H1 (cell line): ENCODE data around the gene VRK2. TPM values are rescaled to one million over a fixed set of nuclear protein-coding genes. Genes with fewer than 3 reads are reported as not detected.

Experiments used
- CTCF ChIA-PET: fragments of 300-600 bp; sonication (Branson Sonifier 250); formaldehyde crosslinking; loops from one replicate; lab custom pipeline; 2021; ENCODE audit not compliant: partially characterized antibody; lab: Charles Lee
- POLR2A ChIA-PET: fragments of 300-600 bp; sonication (Branson Sonifier 250); formaldehyde crosslinking; loops from one replicate; lab custom pipeline; 2021; ENCODE audit warnings: inconsistent platforms; ENCODE audit not compliant: partially characterized antibody; lab: Charles Lee
- DNase-seq, 2 experiments: peaks; one replicate each; pipeline versions ENCODE4 v3.0.0 to v3.0.0-alpha.2; 2010 to 2022; ENCODE audit warnings: low spot score in 2 of 2, low read depth in 1 of 2, mixed read lengths in 1 of 2
- FAIRE-seq: peaks from 2 replicates; lab custom pipeline; 2011; peaks lifted over from hg19 to GRCh38; lab: Jason Lieb, UNC
- H2AFZ ChIP-seq: 2 replicates; pipeline ENCODE4 v1.8.1; 2012; ENCODE audit warnings: low read length, inconsistent platforms
- H2AK5ac ChIP-seq: 2 replicates; pipeline ENCODE4 v1.6.1; 2013; ENCODE audit warnings: low read depth, low read length
- H2BK120ac ChIP-seq: replicated peaks from 2 replicates; pipeline ENCODE3; 2013; ENCODE audit warnings: low read depth, low read length, inconsistent platforms
- H2BK12ac ChIP-seq: 2 replicates; pipeline ENCODE4 v1.6.1; 2013; ENCODE audit warnings: low read depth, low read length
- H2BK15ac ChIP-seq: 2 replicates; pipeline ENCODE4 v1.6.1; 2013; ENCODE audit warnings: low read length
- H2BK20ac ChIP-seq: 2 replicates; pipeline ENCODE4 v1.6.1; 2013; ENCODE audit warnings: low read length
- H2BK5ac ChIP-seq: 2 replicates; pipeline ENCODE4 v1.6.1; 2013; ENCODE audit warnings: low read depth, low read length
- H3K14ac ChIP-seq: 2 replicates; pipeline ENCODE4 v1.6.1; 2013; ENCODE audit warnings: inconsistent platforms; ENCODE audit not compliant: insufficient read length
- H3K18ac ChIP-seq: 2 replicates; pipeline ENCODE4 v1.6.1; 2013; ENCODE audit warnings: low read length; ENCODE audit errors: extremely low read depth
- H3K23ac ChIP-seq: 2 replicates; pipeline ENCODE4 v1.6.1; 2013; ENCODE audit warnings: inconsistent platforms; ENCODE audit not compliant: insufficient read length
- H3K23me2 ChIP-seq: 2 replicates; pipeline ENCODE4 v1.6.1; 2013; ENCODE audit warnings: low read depth, low read length
- H3K27ac ChIP-seq: 2 replicates; pipeline ENCODE4 v1.6.1; 2011; ENCODE audit warnings: low read depth, low read length, inconsistent platforms
- H3K27me3 ChIP-seq, 4 experiments: replicated peaks in 1 of 4; 1 replicate in 1 of 4; 2 replicates in 3 of 4; pipeline versions ENCODE4 v1.6.1 to v1.8.1; 2011 to 2013; ENCODE audit warnings: low read length in 3 of 4, mild to moderate bottlenecking in 3 of 4, inconsistent platforms in 2 of 4, mixed read lengths in 2 of 4, moderate library complexity in 1 of 4; ENCODE audit not compliant: control insufficient read depth in 3 of 4, insufficient read depth in 3 of 4; ENCODE audit errors: extremely low read depth in 1 of 4
- H3K36me3 ChIP-seq, 4 experiments: 2 replicates each; pipeline versions ENCODE4 v1.6.1 to v1.8.1; 2011 to 2013; ENCODE audit warnings: mild to moderate bottlenecking in 4 of 4, low read length in 3 of 4, moderate library complexity in 2 of 4, control low read depth in 1 of 4, inconsistent platforms in 1 of 4; ENCODE audit not compliant: insufficient read depth in 4 of 4, control insufficient read depth in 2 of 4
- H3K4ac ChIP-seq: replicated peaks from 2 replicates; pipeline ENCODE3; 2013; ENCODE audit warnings: low read length, low read depth, mixed read lengths, inconsistent platforms; ENCODE audit not compliant: insufficient read length
- H3K4me1 ChIP-seq, 4 experiments: replicated peaks in 1 of 4; 1 replicate in 1 of 4; 2 replicates in 3 of 4; pipeline versions ENCODE4 v1.6.1 to v1.8.1; 2011 to 2013; ENCODE audit warnings: low read length in 3 of 4, inconsistent platforms in 2 of 4, mixed read lengths in 1 of 4; ENCODE audit not compliant: insufficient read depth in 4 of 4, control insufficient read depth in 3 of 4
- H3K4me2 ChIP-seq, 2 experiments: 2 replicates each; pipeline versions ENCODE4 v1.6.1 to v1.8.1; 2011 to 2013; ENCODE audit warnings: low read depth in 2 of 2, low read length in 2 of 2, control low read depth in 1 of 2, inconsistent platforms in 1 of 2, mild to moderate bottlenecking in 1 of 2; ENCODE audit not compliant: insufficient read depth in 1 of 2
- H3K4me3 ChIP-seq, 4 experiments: fragments of 200-600, 300-600 bp in 1 of 4; sonication (generic), shearing (Covaris generic), sonication (Bioruptor Twin) in 1 of 4; 2 replicates each; pipeline versions ENCODE4 v1.5.1 to v1.8.1; 2011 to 2016; ENCODE audit warnings: low read length in 4 of 4, low read depth in 3 of 4, control low read depth in 2 of 4, inconsistent platforms in 2 of 4, mild to moderate bottlenecking in 2 of 4, mixed read lengths in 1 of 4, moderate library complexity in 1 of 4; ENCODE audit not compliant: insufficient read depth in 2 of 4; ENCODE audit errors: extremely low read depth in 1 of 4
- H3K56ac ChIP-seq: replicated peaks from 2 replicates; pipeline ENCODE3; 2013; ENCODE audit warnings: low read depth, mild to moderate bottlenecking, mixed read lengths, low read length, inconsistent platforms; ENCODE audit not compliant: insufficient read length
- H3K79me1 ChIP-seq: 2 replicates; pipeline ENCODE4 v1.6.1; 2013; ENCODE audit warnings: low read depth, low read length, control low read depth
- H3K79me2 ChIP-seq, 2 experiments: 2 replicates each; pipeline versions ENCODE4 v1.6.1 to v1.8.1; 2012 to 2013; ENCODE audit warnings: low read length in 2 of 2, mild to moderate bottlenecking in 2 of 2, inconsistent platforms in 1 of 2; ENCODE audit not compliant: insufficient read depth in 2 of 2, control insufficient read depth in 1 of 2
- H3K9ac ChIP-seq, 4 experiments: replicated peaks in 1 of 4; 1 replicate in 1 of 4; 2 replicates in 3 of 4; pipeline versions ENCODE4 v1.6.1 to v1.8.1; 2011 to 2013; ENCODE audit warnings: low read depth in 3 of 4, low read length in 3 of 4, control low read depth in 2 of 4, mild to moderate bottlenecking in 2 of 4, moderate library complexity in 2 of 4, inconsistent platforms in 1 of 4; ENCODE audit errors: extremely low read depth in 1 of 4
- H3K9me3 ChIP-seq, 2 experiments: 2 replicates each; pipeline versions ENCODE4 v1.6.1 to v1.8.1; 2012 to 2013; ENCODE audit warnings: mild to moderate bottlenecking in 2 of 2, moderate library complexity in 2 of 2, control low read depth in 1 of 2, inconsistent platforms in 1 of 2, low read depth in 1 of 2, low read length in 1 of 2, mixed read lengths in 1 of 2; ENCODE audit not compliant: insufficient read depth in 2 of 2
- H4K20me1 ChIP-seq, 2 experiments: replicated peaks in 1 of 2; 2 replicates each; pipeline versions ENCODE3 to v1.8.1; 2011 to 2013; ENCODE audit warnings: inconsistent platforms in 2 of 2, low read length in 2 of 2, mild to moderate bottlenecking in 1 of 2; ENCODE audit not compliant: insufficient read depth in 2 of 2, control insufficient read depth in 1 of 2
- H4K5ac ChIP-seq: 2 replicates; pipeline ENCODE4 v1.6.1; 2013; ENCODE audit warnings: low read length, low read depth, mixed read lengths, inconsistent platforms; ENCODE audit not compliant: insufficient read length
- H4K8ac ChIP-seq: 2 replicates; pipeline ENCODE4 v1.8.0; 2013; ENCODE audit warnings: mild to moderate bottlenecking, moderate library complexity, low read length, inconsistent platforms; ENCODE audit not compliant: insufficient read depth; ENCODE audit errors: extremely low read depth
- H4K91ac ChIP-seq: replicated peaks from 2 replicates; pipeline ENCODE3; 2013; ENCODE audit warnings: low read length, mixed read lengths, inconsistent platforms; ENCODE audit not compliant: insufficient read length
- CREB1 ChIP-seq: IDR thresholded peaks from 2 replicates; pipeline ENCODE4 v1.6.1; 2012; ENCODE audit warnings: inconsistent platforms
- TEAD4 ChIP-seq: IDR thresholded peaks from 2 replicates; pipeline ENCODE4 v1.6.1; 2012; ENCODE audit warnings: low read depth, low read length, inconsistent platforms, mixed read lengths
- ZNF274 ChIP-seq: IDR thresholded peaks from 2 replicates; pipeline ENCODE4 v1.7.0; 2012; ENCODE audit warnings: low read length, borderline replicate concordance; ENCODE audit errors: extremely low read depth
- WGBS, 2 experiments: shearing (Covaris generic) in 1 of 2; methylation state at CpG; one replicate each; pipeline versions ENCODE4 v1.1.6 to v1.1.7; 2013 to 2015; ENCODE audit warnings: low lambda C conversion rate in 2 of 2, mixed read lengths in 2 of 2, inconsistent platforms in 1 of 2, low coverage in 1 of 2, missing lambda C conversion rate in 1 of 2; ENCODE audit not compliant: insufficient replicate concordance in 2 of 2, insufficient coverage in 1 of 2, insufficient read length in 1 of 2; ENCODE audit errors: extremely low coverage in 1 of 2, missing lambda C conversion rate in 1 of 2; 5-methylcytosine and 5-hydroxymethylcytosine counted together
- polyA plus RNA-seq, 7 experiments: library from polyadenylated mRNA; depleted of rRNA in 3 of 7; stranded (reverse) in 5 of 7; unstranded in 2 of 7; fragments of >200 nt in 5 of 7; fragments of 200-250 nt in 2 of 7; gene quantifications; 1 replicate in 5 of 7; 2 replicates in 1 of 7; 4 replicates in 1 of 7; pipeline versions ENCODE4 v1.2.1 to v1.2.3, GENCODE V29; 2011 to 2013; ENCODE audit warnings: missing spikeins in 2 of 7, mixed read lengths in 2 of 7
- total RNA-seq: library from RNA; stranded (reverse); fragmentation: NEBNext Ultra II Directional; extraction: Animal tissue kit (Norgen Biotek cat#: 25700); gene quantifications from 2 replicates; pipeline ENCODE4 v1.2.1, GENCODE V29; 2021
- TF ChIP-seq, protein P1 (sequence below): IDR thresholded peaks from 2 replicates; pipeline ENCODE4 v1.6.1; 2011; ENCODE audit warnings: low read depth, mild to moderate bottlenecking, low read length; ENCODE audit not compliant: insufficient read depth

The VRK2 gene
- total and polyA plus RNA-seq, 2 of the 8 experiments (the other 6 are each of a cell fraction or from before 2014, with no cell fraction given) = 7.6 to 27.8 TPM

DNA sequence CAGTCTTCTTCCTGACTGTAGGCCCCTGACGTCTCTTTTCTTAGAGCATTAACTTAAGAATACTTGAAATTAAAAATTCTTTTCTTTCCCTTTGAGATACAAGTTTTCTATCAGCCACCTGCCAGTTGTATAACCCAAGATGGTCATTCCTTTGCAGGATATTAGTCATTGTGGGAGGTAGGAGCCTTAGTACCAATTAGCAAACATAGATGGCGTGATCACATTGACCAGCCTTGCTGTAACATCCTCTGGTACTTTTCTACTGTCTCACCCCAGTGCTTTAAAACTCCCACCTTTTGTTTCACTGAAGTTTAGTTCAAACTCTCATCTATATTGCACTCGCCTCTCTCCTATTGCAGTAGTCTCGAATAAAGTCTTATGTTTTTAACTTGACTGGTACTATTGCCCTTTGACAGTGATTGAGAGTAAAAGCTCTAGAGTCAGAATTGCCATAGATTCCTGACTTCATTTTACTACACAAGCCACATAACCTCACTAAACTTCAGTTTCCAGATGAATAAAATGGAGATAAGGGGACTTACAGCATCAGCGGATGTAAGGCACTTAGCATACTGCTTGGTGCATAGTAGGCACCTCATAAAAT, 74.1 kb downstream of the VRK2 start:
- peaks cover 0 to 2% of the 10 kb centered on the region in 2 experiments; a peak in 1 of 4 replicates for H3K9me3 ChIP-seq
- H4K91ac ChIP-seq = no peak overlapping the region
- DNase-seq = no peak
- H4K5ac ChIP-seq = no peak overlapping the region
- H4K20me1 ChIP-seq = no peaks in the 10 kb centered on the region
- H3K18ac ChIP-seq = no peak overlapping the region
- H3K4me1 ChIP-seq = no peaks in the 10 kb centered on the region
- H2BK5ac ChIP-seq = no peak overlapping the region
- H2BK20ac ChIP-seq = no peak overlapping the region
- WGBS, 2 experiments = 86% methylated on average over 5 of the region's 5 CpGs; no CpG with 5 or more reads in 1 of the 2 experiments
- no peak overlapping the region for H3K4me2 ChIP-seq
- no peak overlapping the region for H3K4ac ChIP-seq
- no peak overlapping the region for H3K4me3 ChIP-seq
- no peak overlapping the region for H2BK12ac ChIP-seq
- no peak overlapping the region for H3K23ac ChIP-seq
- H2AFZ ChIP-seq = no peak overlapping the region
- no peaks in the 10 kb centered on the region for H3K79me2 ChIP-seq
- TF ChIP-seq TEAD4 (no peak), CREB1 (no peak), ZNF274 (no peak)
- TF ChIP-seq, protein P1, sequence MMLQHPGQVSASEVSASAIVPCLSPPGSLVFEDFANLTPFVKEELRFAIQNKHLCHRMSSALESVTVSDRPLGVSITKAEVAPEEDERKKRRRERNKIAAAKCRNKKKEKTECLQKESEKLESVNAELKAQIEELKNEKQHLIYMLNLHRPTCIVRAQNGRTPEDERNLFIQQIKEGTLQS = no peak
- H3K9ac ChIP-seq = no peak overlapping the region
- H3K56ac ChIP-seq = no peak overlapping the region
- H3K27me3 ChIP-seq = no peaks in the 10 kb centered on the region
- H3K79me1 ChIP-seq = no peaks in the 10 kb centered on the region
- H3K36me3 ChIP-seq = peaks cover 0 to 8% (median 0%) of the 10 kb centered on the region in 4 experiments; a peak in 2 of 8 replicates
- ChIA-PET CTCF (interaction anchor here (0.9 to 1.0 kb wide), 3 partner anchors 10 to 546 kb away, joined by 3 read pairs; no protein-coding TSS in a partner anchor), POLR2A (no interaction called here)
- no peaks in the 10 kb centered on the region for H3K23me2 ChIP-seq
- H4K8ac ChIP-seq = no peak overlapping the region
- H2AK5ac ChIP-seq = no peak overlapping the region
- H2BK120ac ChIP-seq = no peak overlapping the region
- FAIRE-seq = no peak
- no peak overlapping the region for H3K27ac ChIP-seq
- no peak overlapping the region for H3K14ac ChIP-seq
- no peak overlapping the region for H2BK15ac ChIP-seq
